Mammary epithelial cell (primary cell): ENCODE results near the gene PERCC1.

ENCODE experiments used
- CTCF ChIP-seq, 2 donors: IDR thresholded peaks in 1 of 2; conservative IDR thresholded peaks in 1 of 2; 2 replicates each; pipeline ENCODE4 v1.5.1; 2011 to 2012; ENCODE audit warnings: inconsistent platforms in 2 of 2, low read length in 2 of 2, mild to moderate bottlenecking in 2 of 2, control low read depth in 1 of 2, low read depth in 1 of 2; ENCODE audit not compliant: insufficient read depth in 1 of 2; ENCODE audit errors: extremely low read depth in 1 of 2
- EZH2 ChIP-seq: IDR thresholded peaks from 2 replicates; pipeline ENCODE4 v1.6.1; 2012; ENCODE audit warnings: low read length, inconsistent platforms, borderline replicate concordance

GRCh38 chr16:1442697-1443096, 11.8 kb downstream of the PERCC1 start:
- no peak for TF ChIP-seq CTCF (conservative IDR thresholded peaks at IDR 0.05 in 1 of 2, IDR thresholded peaks at IDR 0.05 in 1 of 2; ENCODE audit: extremely low read depth in 1 of 2, insufficient read depth in 1 of 2, low read depth in 1 of 2, low read length in 2 of 2)
- TF ChIP-seq EZH2, result no peak
